K562 (cell line): ENCODE results near the gene ADSS1. TPM values are rescaled to one million over a fixed set of nuclear protein-coding genes. Genes with fewer than 3 reads are reported as not detected.
A peak's percentile ranks its signal among the peaks of the same experiment; 100 is the strongest.

ENCODE experiments used
- ATAC-seq: fragments of 200-7000 bp; cut with Tn5 transposase; 3 replicates; pipeline ENCODE4 v1.9.1; 2020; ENCODE audit warnings: moderate library complexity
- BruUV-seq: library from RNA; stranded (reverse); fragments of 400-500 nt; replicated peaks from 2 replicates; lab custom pipeline; 2021; lab: Mats Ljungman, UMichigan
- CTCF ChIA-PET: fragments of 300-600 bp; formaldehyde crosslinking; extraction: SDS; loops from one replicate; lab custom pipeline; 2021; ENCODE audit warnings: low intra/inter-chr PET ratio; lab: Yijun Ruan, JAX
- POLR2A ChIA-PET: fragments of 300-600, 350-650 bp; sonication (Branson Sonifier 250); formaldehyde crosslinking; extraction: SDS; loops from one replicate; lab custom pipeline; 2021; ENCODE audit warnings: antibody characterized with exemption, inconsistent platforms; lab: Yijun Ruan, JAX
- DNase-seq, 4 experiments: peaks; one replicate each; pipeline versions ENCODE4 v3.0.0 to v3.0.0-alpha.2; 2011 to 2018; ENCODE audit warnings: low spot score in 3 of 4, mixed read lengths in 3 of 4; ENCODE audit errors: extremely low read depth in 1 of 4
- FAIRE-seq: peaks from 2 replicates; lab custom pipeline; 2011; peaks lifted over from hg19 to GRCh38; lab: Jason Lieb, UNC
- H2AFZ ChIP-seq: 2 replicates; pipeline ENCODE4 v1.6.0; 2011; ENCODE audit warnings: low read depth, low read length, control low read depth, inconsistent platforms
- H3K27ac ChIP-seq: fragments of 200-600 bp; 3 replicates; pipeline ENCODE4 v1.8.0; 2011; ENCODE audit warnings: low read depth, mild to moderate bottlenecking, control low read depth, inconsistent platforms, low read length, moderate library complexity, mixed read lengths; ENCODE audit errors: extremely low read depth
- H3K27me3 ChIP-seq, 2 experiments: fragments of 300-600 bp in 1 of 2; 2 replicates in 1 of 2; 3 replicates in 1 of 2; pipeline versions ENCODE4 v1.6.0 to v1.8.0; 2011; ENCODE audit warnings: inconsistent platforms in 2 of 2, low read length in 2 of 2, mild to moderate bottlenecking in 1 of 2, mixed read lengths in 1 of 2, moderate library complexity in 1 of 2; ENCODE audit not compliant: control insufficient read depth in 2 of 2, insufficient read depth in 2 of 2
- H3K36me3 ChIP-seq: fragments of 300-600 bp; 3 replicates; pipeline ENCODE4 v1.8.0; 2011; ENCODE audit warnings: mild to moderate bottlenecking, low read length, inconsistent platforms; ENCODE audit not compliant: control insufficient read depth, insufficient read depth
- H3K4me1 ChIP-seq, 2 experiments: fragments of 200-600 bp in 1 of 2; replicated peaks in 1 of 2; 2 replicates in 1 of 2; 3 replicates in 1 of 2; pipeline versions ENCODE4 v1.5.1 to v1.8.0; 2011; ENCODE audit warnings: inconsistent platforms in 2 of 2, low read length in 2 of 2, mild to moderate bottlenecking in 1 of 2, mixed read lengths in 1 of 2, moderate library complexity in 1 of 2; ENCODE audit not compliant: control insufficient read depth in 2 of 2, insufficient read depth in 2 of 2
- H3K4me2 ChIP-seq: 2 replicates; pipeline ENCODE4 v1.6.1; 2011; ENCODE audit warnings: low read length, control low read depth, inconsistent platforms, mixed read lengths; ENCODE audit not compliant: insufficient read depth
- H3K4me3 ChIP-seq: fragments of 200-600 bp; sonication (generic), shearing (Covaris generic); 2 replicates; pipeline ENCODE4 v1.5.1; 2016; ENCODE audit warnings: control low read depth, inconsistent platforms
- H3K79me2 ChIP-seq: fragments of 200-600 bp; 3 replicates; pipeline ENCODE4 v1.8.0; 2011; ENCODE audit warnings: low read length, inconsistent platforms; ENCODE audit not compliant: control insufficient read depth, insufficient read depth
- H3K9ac ChIP-seq, 2 experiments: 2 replicates each; pipeline versions ENCODE4 v1.6.0 to v1.6.1; 2011; ENCODE audit warnings: low read depth in 2 of 2, low read length in 2 of 2, control low read depth in 1 of 2, inconsistent platforms in 1 of 2, mild to moderate bottlenecking in 1 of 2, mixed read lengths in 1 of 2; ENCODE audit not compliant: insufficient read depth in 1 of 2
- H3K9me1 ChIP-seq: one replicate; pipeline ENCODE4 v1.6.0; 2011; ENCODE audit warnings: inconsistent platforms, mild to moderate bottlenecking, low read length, moderate library complexity; ENCODE audit not compliant: control insufficient read depth, insufficient read depth
- H3K9me3 ChIP-seq: replicated peaks from 2 replicates; pipeline ENCODE4 v1.5.1; 2011; ENCODE audit warnings: low read depth, low read length, inconsistent platforms; ENCODE audit not compliant: control insufficient read depth, insufficient read depth
- H4K20me1 ChIP-seq: replicated peaks from 2 replicates; pipeline ENCODE4 v1.6.1; 2011; ENCODE audit warnings: low read length, inconsistent platforms, mixed read lengths; ENCODE audit not compliant: control insufficient read depth, insufficient read depth
- ARID1B ChIP-seq: fragments of 450-650 bp; IDR thresholded peaks from 2 replicates; pipeline ENCODE4 v1.6.1; 2016; ENCODE audit warnings: antibody characterized with exemption, mild to moderate bottlenecking, inconsistent platforms
- ATF3 ChIP-seq, 2 experiments: fragments of 450-650 bp in 1 of 2; sonication (generic) in 1 of 2; formaldehyde crosslinking in 1 of 2; IDR thresholded peaks in 1 of 2; conservative IDR thresholded peaks in 1 of 2; 2 replicates each; pipeline versions ENCODE4 v1.6.1 to v1.8.1; 2016 to 2023; ENCODE audit warnings: mild to moderate bottlenecking in 2 of 2, moderate library complexity in 2 of 2, inconsistent platforms in 1 of 2, missing genetic modification reagents in 1 of 2
- C11orf30 ChIP-seq: fragments of 450-650 bp; IDR thresholded peaks from 2 replicates; pipeline ENCODE4 v1.6.1; 2016; ENCODE audit warnings: low read depth, mild to moderate bottlenecking
- CREM ChIP-seq: IDR thresholded peaks from 2 replicates; pipeline ENCODE4 v1.6.1; 2014; ENCODE audit warnings: antibody characterized with exemption, low read depth
- CTCF ChIP-seq, 3 experiments: IDR thresholded peaks in 2 of 3; conservative IDR thresholded peaks in 1 of 3; 2 replicates each; pipeline ENCODE4 v1.5.1; 2011 to 2012; ENCODE audit warnings: low read length in 3 of 3, mild to moderate bottlenecking in 3 of 3, control low read depth in 2 of 3, improper control_type of control experiment in 1 of 3, inconsistent platforms in 1 of 3, low read depth in 1 of 3, mixed read lengths in 1 of 3, moderate library complexity in 1 of 3; ENCODE audit not compliant: insufficient read depth in 2 of 3
- FOSL1 ChIP-seq: fragments of 200-800 bp; sonication (Bioruptor generic); conservative IDR thresholded peaks from 2 replicates; pipeline ENCODE4 v1.6.1; 2016; ENCODE audit warnings: missing genetic modification characterization, missing compliant biosample characterization
- JUN ChIP-seq, 2 experiments: sonication (generic) in 1 of 2; formaldehyde crosslinking in 1 of 2; IDR thresholded peaks; 2 replicates each; pipeline versions ENCODE4 v1.6.1 to v1.8.0; 2012 to 2022; ENCODE audit warnings: borderline replicate concordance in 2 of 2, mild to moderate bottlenecking in 2 of 2, improper control_type of control experiment in 1 of 2, low read depth in 1 of 2, low read length in 1 of 2, missing genetic modification reagents in 1 of 2
- JUND ChIP-seq, 2 experiments: IDR thresholded peaks; 2 replicates in 1 of 2; 3 replicates in 1 of 2; pipeline ENCODE4 v1.6.1; 2011; ENCODE audit warnings: borderline replicate concordance in 2 of 2, low read depth in 2 of 2, low read length in 2 of 2, improper control_type of control experiment in 1 of 2, missing biosample characterization in 1 of 2, missing genetic modification characterization in 1 of 2, missing genetic modification reagents in 1 of 2
- KAT7 ChIP-seq: sonication (generic); formaldehyde crosslinking; IDR thresholded peaks from 2 replicates; pipeline ENCODE4 v1.8.0; 2022; ENCODE audit warnings: missing genetic modification reagents, mild to moderate bottlenecking, borderline replicate concordance
- MAX ChIP-seq: sonication (generic); formaldehyde crosslinking; IDR thresholded peaks from 2 replicates; pipeline ENCODE4 v1.9.0; 2022; ENCODE audit warnings: mild to moderate bottlenecking, missing genetic modification reagents
- PRDM10 ChIP-seq: fragments of 450-650 bp; IDR thresholded peaks from 2 replicates; pipeline ENCODE4 v1.6.1; 2018; ENCODE audit not compliant: partially characterized antibody
- WGBS: fragments of 100-300 bp; shearing (Covaris generic); methylation state at CpG from one replicate; pipeline ENCODE4 v1.1.6; 2016; ENCODE audit warnings: low coverage, mixed read lengths; ENCODE audit not compliant: insufficient coverage; ENCODE audit errors: missing lambda C conversion rate; 5-methylcytosine and 5-hydroxymethylcytosine counted together
- in situ Hi-C: fragments of 300-500 bp; cut with MboI; formaldehyde crosslinking; loops from 4 replicates; pipeline ENCODE4 v1.15.0; 2018; ENCODE audit warnings: inconsistent platforms, mixed read lengths
- intact Hi-C: fragments of 100-400 bp; cut with micrococcal nuclease; formaldehyde crosslinking; loops from 2 replicates; pipeline ENCODE4 v1.14.2; 2022
- polyA plus RNA-seq, 8 experiments: library from polyadenylated mRNA; depleted of rRNA in 4 of 8; stranded (reverse) in 5 of 8; unstranded in 3 of 8; fragments of >200 nt; fragmentation: Nextera tagmentation in 2 of 8; fragmentation: Illumina TruSeq in 1 of 8; extraction: Ambion mirVana in 2 of 8; extraction: Trizol in 1 of 8; gene quantifications; 2 replicates each; pipeline versions ENCODE4 v1.2.1 to v1.2.3, GENCODE V29; 2011 to 2014; ENCODE audit warnings: inconsistent platforms in 1 of 8, missing spikeins in 1 of 8
- total RNA-seq, 7 experiments: library from RNA; depleted of rRNA in 6 of 7; stranded (reverse); fragments of >200 nt in 6 of 7; fragmentation: Illumina TruSeq in 2 of 7; extraction: Trizol in 2 of 7; gene quantifications; 2 replicates each; pipeline versions ENCODE4 v1.2.1 to v1.2.3, GENCODE V29; 2011 to 2021; ENCODE audit warnings: low replicate concordance in 1 of 7

The ADSS1 gene
- total and polyA plus RNA-seq, 9 of the 15 experiments (the other 6 are each of a cell fraction or from before 2014, with no cell fraction given) = 0.53 to 5.9 (median 3.9) TPM

GRCh38 chr14:104680056-104680805, 43.8 kb upstream of the ADSS1 start:
- H3K4me2 ChIP-seq = no peak overlapping the region
- no peaks in the 10 kb centered on the region for H4K20me1 ChIP-seq
- H3K27me3 ChIP-seq = no peaks in the 10 kb centered on the region
- 50% methylated on average over 13 of the region's 21 CpGs for WGBS
- no peak for FAIRE-seq
- BruUV-seq = no TSS peak
- no peaks in the 10 kb centered on the region for H3K79me2 ChIP-seq
- intact Hi-C loops (no loop called here), in situ Hi-C loops (no loop called here)
- peak in 2 of 4 experiments; percentile 21 to 36 for DNase-seq
- peak overlapping the region; percentile 16; the same call in 1 of the 2 replicates for H2AFZ ChIP-seq
- no peaks in the 10 kb centered on the region for H3K36me3 ChIP-seq
- CTCF ChIA-PET = no interaction called here
- no peaks in the 10 kb centered on the region for H3K9me3 ChIP-seq
- H3K27ac ChIP-seq = no peak overlapping the region
- H3K9ac ChIP-seq = peak overlapping the region in 1 of 2 experiments; percentile 63; a peak in 2 of 4 replicates
- H3K4me3 ChIP-seq = no peak overlapping the region
- H3K4me1 ChIP-seq = peaks cover 34 to 66% of the 10 kb centered on the region in 2 experiments
- POLR2A ChIA-PET = interaction anchor here (0.9 kb wide), 1 partner anchor 15 kb away, joined by 3 read pairs; no protein-coding TSS in a partner anchor
- H3K9me1 ChIP-seq = no peaks in the 10 kb centered on the region
- no peak for ATAC-seq
- TF ChIP-seq ATF3 (IDR thresholded peaks at IDR 0.05) (peak; percentile 67), ATF3 (CRISPR knock-in tag; conservative IDR thresholded peaks at IDR 0.05) (no peak), PRDM10 (peak; percentile 38), JUND (IDR thresholded peaks at IDR 0.05; ENCODE audit: borderline replicate concordance, low read depth, low read length) (peak; percentile 68), JUND (tag; IDR thresholded peaks at IDR 0.05; ENCODE audit: borderline replicate concordance, low read depth, low read length) (peak; percentile 60; the same call in 1 of the 3 replicates), MAX (no peak), CREM (0 out of 2 replicates have a peak, but pooled peaks have one; percentile 4), CTCF (IDR thresholded peaks at IDR 0.05 in 2 of 3, conservative IDR thresholded peaks at IDR 0.05 in 1 of 3; ENCODE audit: insufficient read depth in 2 of 3, low read depth in 1 of 3, low read length in 3 of 3) (no peak), C11orf30 (0 out of 2 replicates have a peak, but pooled peaks have one; percentile 14), JUN (IDR thresholded peaks at IDR 0.05; ENCODE audit: borderline replicate concordance, low read depth, low read length) (0 out of 2 replicates have a peak, but pooled peaks have one; percentile 51), JUN (CRISPR knock-in tag; IDR thresholded peaks at IDR 0.05; ENCODE audit: borderline replicate concordance) (no peak), FOSL1 (tag) (peak; percentile 87), ARID1B (peak; percentile 31), KAT7 (CRISPR knock-in tag) (no peak)
